DMS114 treated with DMSO at 0.1 percent for 48 hours (cell line): ENCODE measurements around the gene PRSS57.

Experiments
- DNase-seq: peaks from one replicate; lab custom pipeline; 2025; ENCODE audit not compliant: unreplicated experiment; lab: John Stamatoyannopoulos, UW

Gene PRSS57

GRCh38 chr19:652467-653389, 42.5 kb downstream of the PRSS57 start:
- no peak for DNase-seq

- no peak for DNase-seq
Observed at GRCh38 chr19:651991-652390, 43.3 kb downstream of the PRSS57 start.

DNA sequence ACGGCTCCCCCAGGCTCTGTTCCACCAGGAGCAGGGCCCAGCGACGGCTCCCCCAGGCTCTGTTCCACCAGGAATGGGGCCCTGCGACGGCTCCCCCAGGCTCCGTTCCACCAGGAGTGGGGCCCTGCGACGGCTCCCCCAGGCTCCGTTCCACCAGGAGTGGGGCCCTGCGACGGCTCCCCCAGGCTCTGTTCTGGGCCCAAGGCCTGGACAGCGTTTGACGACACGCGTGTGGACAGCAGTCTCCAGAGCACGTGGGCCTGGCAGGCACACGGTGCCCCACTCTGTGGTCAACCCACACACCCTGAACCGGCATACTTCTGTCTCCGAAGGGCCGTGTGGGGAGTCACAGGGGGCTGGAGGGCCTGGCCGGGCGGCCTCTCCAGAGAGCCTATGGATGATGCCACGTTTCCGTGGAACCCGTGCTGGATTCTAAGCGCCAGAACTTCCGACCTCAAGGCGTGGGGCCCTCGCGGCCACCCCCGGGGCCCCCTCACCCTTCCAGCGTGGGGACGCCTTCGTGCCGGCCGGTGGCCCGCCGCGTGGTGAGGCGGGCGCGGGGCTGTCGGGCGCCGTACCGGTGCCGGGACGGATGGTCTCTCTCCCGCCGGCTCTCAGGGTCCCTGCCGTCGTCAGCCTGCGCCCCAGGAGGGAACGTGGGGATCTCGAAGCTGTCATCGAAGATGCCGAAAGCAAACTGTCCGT, 44.0 kb downstream of the PRSS57 start:
- DNase-seq = no peak

DNA sequence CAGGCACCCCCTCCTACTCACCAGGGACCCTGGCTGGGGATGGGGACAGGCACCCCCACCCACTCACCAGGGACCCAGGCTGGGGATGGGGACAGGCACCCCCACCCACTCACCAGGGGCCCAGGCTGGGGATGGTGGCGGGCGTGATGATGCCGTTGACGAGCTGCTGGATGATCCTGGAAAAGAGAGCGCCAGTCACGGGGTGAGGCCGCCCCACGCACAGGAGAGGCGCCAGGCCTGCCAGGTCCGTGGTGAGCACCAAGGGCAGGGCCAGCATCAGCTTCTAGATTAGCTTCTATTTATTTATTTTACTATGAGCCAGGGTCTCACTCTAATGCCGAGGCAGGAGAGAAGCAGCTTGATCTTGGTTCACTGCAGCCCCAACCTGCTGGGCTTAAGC, 45.1 kb downstream of the PRSS57 start:
- no peak for DNase-seq

DNA sequence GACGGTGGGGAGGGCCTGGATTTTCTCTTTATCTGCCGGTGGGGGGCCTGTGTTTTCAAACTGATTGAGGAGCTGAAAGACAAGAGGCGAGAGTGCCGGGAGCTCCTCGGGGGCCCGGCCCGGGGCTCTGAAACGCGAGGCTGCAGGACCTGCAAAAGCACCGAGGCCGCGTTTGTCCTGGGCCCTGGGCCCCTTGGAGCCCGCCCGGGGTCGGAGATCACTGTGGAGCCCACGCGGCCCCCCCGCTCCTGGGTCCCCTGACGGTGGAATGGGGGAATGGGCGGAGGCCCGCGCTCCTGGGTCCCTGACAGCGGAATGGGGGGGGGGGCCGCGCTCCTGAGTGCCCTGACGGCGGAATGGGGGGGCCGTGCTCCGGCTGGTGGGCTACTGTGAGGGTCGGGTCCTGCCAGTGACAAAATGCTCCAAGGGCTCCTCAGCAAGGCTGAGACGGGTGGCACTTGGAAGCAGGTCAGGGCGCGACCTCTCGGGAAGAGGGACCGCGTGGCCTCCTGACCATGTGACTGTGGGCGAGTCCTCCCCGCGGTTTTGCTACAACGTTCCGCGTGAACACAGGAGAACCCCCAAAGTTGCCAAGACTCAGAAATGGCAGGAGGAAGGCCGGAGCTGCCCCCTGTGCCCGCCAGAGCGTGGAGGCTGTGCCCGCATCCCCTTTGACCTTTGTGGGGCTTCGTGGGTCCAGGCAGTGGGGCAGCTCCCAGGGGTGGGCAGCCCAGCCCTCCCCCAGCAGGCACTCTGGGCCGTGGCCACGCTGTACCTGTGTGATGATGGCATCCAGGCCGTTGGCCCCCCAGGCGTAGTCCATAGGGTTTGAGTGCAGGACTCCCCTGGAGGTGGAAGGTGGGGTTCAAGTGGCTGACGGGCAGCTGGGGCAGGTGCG, 46.1 kb downstream of the PRSS57 start:
- DNase-seq = no peak

- DNase-seq = no peak
Observed at GRCh38 chr19:648305-648704, 46.9 kb downstream of the PRSS57 start.

DNA sequence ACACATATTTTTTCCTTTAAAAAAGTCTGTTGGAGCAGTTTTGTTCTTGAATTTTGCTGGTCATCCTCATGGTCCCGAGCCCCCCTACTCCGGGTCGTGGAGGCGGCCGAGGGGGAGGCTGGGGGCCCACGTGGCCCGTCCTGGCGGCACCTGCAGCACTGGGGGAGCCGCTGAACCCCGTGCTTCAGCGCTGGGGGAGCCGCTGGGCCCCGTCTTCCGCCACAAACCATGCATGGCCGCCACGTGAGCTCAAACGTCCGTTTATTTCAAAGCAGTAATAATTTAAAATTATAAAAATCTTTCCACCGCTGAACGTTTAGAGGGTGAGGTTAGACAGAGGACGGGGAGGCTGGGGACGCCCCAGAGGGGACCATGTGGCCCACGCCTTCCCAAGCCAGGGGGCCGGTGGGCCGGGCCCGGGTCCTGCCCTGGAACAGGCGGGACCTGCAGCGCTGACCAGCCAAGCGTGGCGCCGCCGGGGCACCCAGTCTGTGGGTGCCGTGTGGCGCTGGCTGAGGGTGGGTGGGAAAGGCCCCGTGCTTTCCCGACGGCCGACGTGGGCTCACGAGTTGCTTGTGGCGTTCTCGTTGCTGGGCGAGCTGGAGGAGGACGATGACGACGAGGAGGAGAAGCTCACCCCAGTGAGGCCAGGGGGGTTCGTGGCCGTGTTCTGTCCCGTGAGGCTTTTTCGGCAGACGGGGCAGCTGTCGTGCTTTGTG, 47.5 kb downstream of the PRSS57 start:
- no peak for DNase-seq

DNA sequence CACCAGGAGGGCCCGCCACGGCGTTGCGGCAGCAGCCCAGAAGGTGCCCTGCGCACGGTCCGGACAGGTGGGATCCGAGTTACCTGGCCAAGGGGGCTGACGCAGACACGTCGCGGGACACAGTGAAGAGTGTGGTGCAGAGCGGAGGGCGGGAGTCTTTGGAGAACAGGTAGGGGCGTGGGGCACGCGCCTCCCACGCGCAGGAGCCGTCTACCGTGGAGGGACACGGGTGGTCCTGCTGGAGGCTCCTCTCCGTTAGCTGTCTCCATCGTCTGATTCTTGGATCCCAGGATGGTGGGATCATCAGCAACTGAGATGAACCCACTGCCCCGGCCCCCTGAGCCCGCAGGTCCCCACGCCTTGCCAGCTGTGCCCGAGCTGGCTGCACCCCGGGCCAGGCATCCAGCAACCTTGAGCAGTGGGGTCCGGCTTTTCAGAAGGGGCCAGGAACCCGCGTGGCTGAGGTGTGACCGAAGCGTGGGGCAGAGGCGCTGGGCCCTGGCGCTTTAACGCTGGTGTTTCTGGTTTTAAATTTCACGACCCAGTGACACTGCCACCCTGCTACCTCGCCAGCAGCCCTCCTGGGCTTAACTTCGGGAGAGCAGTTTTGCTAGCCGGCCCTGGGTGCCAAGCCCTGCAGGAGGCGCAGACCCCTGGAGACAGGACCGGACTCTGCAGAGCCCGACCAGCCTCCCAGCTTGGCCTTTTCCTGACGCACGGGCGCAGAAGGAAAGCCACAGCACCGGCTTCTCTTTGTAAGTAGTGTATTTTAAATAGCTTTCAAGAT, 48.3 kb downstream of the PRSS57 start:
- no peak for DNase-seq

- no peak for DNase-seq
Observed at GRCh38 chr19:645912-646778, 49.1 kb downstream of the PRSS57 start.

DNA sequence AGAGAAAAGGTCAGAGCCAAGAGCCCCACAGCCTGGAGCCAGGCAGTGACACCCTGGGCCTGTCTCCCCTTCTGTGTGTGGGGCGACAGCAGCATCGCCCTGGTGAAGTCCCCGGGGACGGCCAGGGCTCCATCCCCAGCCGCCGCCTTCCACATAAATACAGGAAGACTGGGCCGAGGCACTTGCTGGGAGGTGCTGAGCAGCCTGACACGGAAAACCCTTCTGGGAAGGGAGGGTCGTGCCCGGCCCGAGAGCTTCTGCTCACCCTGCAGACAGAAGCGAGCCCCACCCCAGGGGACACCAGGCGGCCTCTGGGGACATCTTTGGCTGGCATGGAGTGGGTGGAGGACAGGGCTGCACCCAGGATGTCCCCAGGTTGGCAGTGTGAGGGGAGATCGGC, 50.5 kb downstream of the PRSS57 start:
- no peak for DNase-seq

GRCh38 chr19:644363-644762, 50.9 kb downstream of the PRSS57 start:
- no peak for DNase-seq

DNA sequence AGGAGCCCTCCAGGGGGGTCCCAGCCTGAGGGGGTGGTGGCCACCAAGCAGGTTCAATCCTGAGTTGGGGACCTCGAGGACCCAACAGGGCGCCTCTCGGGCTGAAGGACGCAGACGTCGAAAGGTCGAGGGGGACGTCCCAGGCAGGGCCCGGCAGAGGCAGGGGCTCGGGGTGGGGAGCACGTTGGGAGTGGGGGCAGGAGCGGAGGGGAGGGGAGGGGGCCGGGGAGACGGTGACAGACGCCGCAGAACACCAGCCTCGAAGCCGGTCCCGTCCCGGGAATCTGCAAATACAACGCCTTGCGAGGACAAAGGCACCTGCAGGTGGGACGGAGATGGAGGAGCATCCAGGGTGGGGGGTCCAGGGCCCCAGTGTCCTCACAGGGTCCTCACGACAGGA, 51.5 kb downstream of the PRSS57 start:
- no peak for DNase-seq

GRCh38 chr19:642767-643727, 52.2 kb downstream of the PRSS57 start:
- no peak for DNase-seq

GRCh38 chr19:641702-642101, 53.5 kb downstream of the PRSS57 start:
- no peak for DNase-seq

- DNase-seq = no peak
Observed at GRCh38 chr19:640606-641189, 54.6 kb downstream of the PRSS57 start.

- no peak for DNase-seq
Observed at GRCh38 chr19:640161-640558, 55.1 kb downstream of the PRSS57 start.
